T-helper 1 cell treated with Interleukin-12 subunit alpha and Interleukin-12 subunit beta and Interleukin-4 antibody, amounts not matched to agents 30 μg/mL and 1 μg/mL, for 36 hours (primary cell): ENCODE results near the gene EIF5A2.
"Not testable (repeated sequence)": the region's sequence is repeated elsewhere in the genome, so short reads cannot be mapped to it uniquely, and the experiment has no call there.

Experiments
- H3K27ac Mint-ChIP-seq: one replicate; pipeline ENCODE4 v1.8.0; 2021; ENCODE audit warnings: mild to moderate bottlenecking, mixed read lengths
- H3K27me3 Mint-ChIP-seq: one replicate; pipeline ENCODE4 v1.8.0; 2021; ENCODE audit warnings: low read depth, mixed read lengths
- H3K36me3 Mint-ChIP-seq: one replicate; pipeline ENCODE4 v1.8.0; 2021; ENCODE audit warnings: low read depth, mixed read lengths
- H3K4me1 Mint-ChIP-seq: one replicate; pipeline ENCODE4 v1.8.0; 2021; ENCODE audit warnings: low read depth, mixed read lengths
- H3K4me3 Mint-ChIP-seq: one replicate; pipeline ENCODE4 v1.8.0; 2021; ENCODE audit warnings: mild to moderate bottlenecking, moderate library complexity, mixed read lengths
- H3K9me3 Mint-ChIP-seq: one replicate; pipeline ENCODE4 v1.8.0; 2021; ENCODE audit warnings: mixed read lengths

The EIF5A2 gene

GRCh38 chr3:170908235-170909116 lies at the start of gene EIF5A2:
EIF5A2 (minus strand) TSS chr3:170908637; CDS start chr3:170907806, 831 bp downstream.
- Mint-ChIP-seq H3K36me3 (peaks cover 5% of the 10 kb centered on the region), H3K27ac (peak within 1 kb of the TSS; percentile 94), H3K9me3 (peaks cover 6% of the 10 kb centered on the region), H3K4me1 (peaks cover 18% of the 10 kb centered on the region), H3K27me3 (peaks cover 10% of the 10 kb centered on the region), H3K4me3 (peak within 1 kb of the TSS; percentile 98)

- H3K9me3 Mint-ChIP-seq: no peaks in the 10 kb centered on the region
- H3K27ac Mint-ChIP-seq: no peak overlapping the region
- no peak overlapping the region for H3K4me3 Mint-ChIP-seq
- H3K27me3 Mint-ChIP-seq: peaks cover 30% of the 10 kb centered on the region
- H3K36me3 Mint-ChIP-seq: no peaks in the 10 kb centered on the region
- H3K4me1 Mint-ChIP-seq: no peaks in the 10 kb centered on the region
These were observed 48.2 kb upstream of the EIF5A2 start for GRCh38 chr3:170956647-170957046.

- peaks cover 26% of the 10 kb centered on the region for H3K27me3 Mint-ChIP-seq
- no peak overlapping the region for H3K27ac Mint-ChIP-seq
- no peaks in the 10 kb centered on the region for H3K4me1 Mint-ChIP-seq
- H3K4me3 Mint-ChIP-seq: no peak overlapping the region
- H3K9me3 Mint-ChIP-seq: no peaks in the 10 kb centered on the region
- H3K36me3 Mint-ChIP-seq: no peaks in the 10 kb centered on the region
These were observed 45.3 kb upstream of the EIF5A2 start for GRCh38 chr3:170953736-170954135.

GRCh38 chr3:170953229-170953628 lies 44.8 kb upstream of the EIF5A2 start:
- Mint-ChIP-seq H3K4me1 (no peaks in the 10 kb centered on the region), H3K27ac (no peak overlapping the region), H3K27me3 (peaks cover 26% of the 10 kb centered on the region), H3K36me3 (no peaks in the 10 kb centered on the region), H3K9me3 (no peaks in the 10 kb centered on the region), H3K4me3 (no peak overlapping the region)

GRCh38 chr3:170949211-170949610 lies 40.8 kb upstream of the EIF5A2 start:
- no peaks in the 10 kb centered on the region for H3K4me1 Mint-ChIP-seq
- no peak overlapping the region for H3K27ac Mint-ChIP-seq
- peaks cover 6% of the 10 kb centered on the region for H3K27me3 Mint-ChIP-seq
- H3K9me3 Mint-ChIP-seq: no peaks in the 10 kb centered on the region
- H3K36me3 Mint-ChIP-seq: no peaks in the 10 kb centered on the region
- H3K4me3 Mint-ChIP-seq: no peak overlapping the region

GRCh38 chr3:170947018-170947769 lies 38.8 kb upstream of the EIF5A2 start:
- Mint-ChIP-seq H3K27ac (no peak overlapping the region), H3K4me1 (no peaks in the 10 kb centered on the region)

GRCh38 chr3:170942011-170942410 lies 33.6 kb upstream of the EIF5A2 start:
- H3K27ac Mint-ChIP-seq: no peak overlapping the region
- no peaks in the 10 kb centered on the region for H3K4me1 Mint-ChIP-seq
- peaks cover 10% of the 10 kb centered on the region for H3K27me3 Mint-ChIP-seq
- H3K4me3 Mint-ChIP-seq: no peak overlapping the region
- no peaks in the 10 kb centered on the region for H3K36me3 Mint-ChIP-seq
- peaks cover 18% of the 10 kb centered on the region for H3K9me3 Mint-ChIP-seq

More at GRCh38 chr3:170947018-170947769, 38.8 kb upstream of the EIF5A2 start:
- Mint-ChIP-seq H3K4me3 (no peak overlapping the region), H3K9me3 (no peaks in the 10 kb centered on the region), H3K27me3 (peaks cover 6% of the 10 kb centered on the region), H3K36me3 (no peaks in the 10 kb centered on the region)

GRCh38 chr3:170941551-170941950 lies 33.1 kb upstream of the EIF5A2 start:
- Mint-ChIP-seq H3K4me1 (no peaks in the 10 kb centered on the region), H3K36me3 (no peaks in the 10 kb centered on the region), H3K27ac (no peak overlapping the region)

GRCh38 chr3:170933039-170933438 lies 24.6 kb upstream of the EIF5A2 start:
- not testable (repeated sequence) for H3K27ac Mint-ChIP-seq, H3K36me3 Mint-ChIP-seq, H3K4me1 Mint-ChIP-seq, H3K4me3 Mint-ChIP-seq, H3K9me3 Mint-ChIP-seq
- peaks cover 16% of the 10 kb centered on the region for H3K27me3 Mint-ChIP-seq

More at GRCh38 chr3:170941551-170941950, 33.1 kb upstream of the EIF5A2 start:
- H3K27me3 Mint-ChIP-seq: peaks cover 10% of the 10 kb centered on the region
- H3K4me3 Mint-ChIP-seq: no peak overlapping the region
- H3K9me3 Mint-ChIP-seq: peaks cover 18% of the 10 kb centered on the region

- peaks cover 30% of the 10 kb centered on the region for H3K9me3 Mint-ChIP-seq
- not testable (repeated sequence) for H3K36me3 Mint-ChIP-seq, H3K27me3 Mint-ChIP-seq, H3K27ac Mint-ChIP-seq, H3K4me3 Mint-ChIP-seq, H3K4me1 Mint-ChIP-seq
These were observed 15.1 kb upstream of the EIF5A2 start for GRCh38 chr3:170923553-170923952.

- Mint-ChIP-seq H3K4me3 (no peak overlapping the region), H3K27ac (no peak overlapping the region), H3K4me1 (no peaks in the 10 kb centered on the region), H3K36me3 (peaks cover 2% of the 10 kb centered on the region), H3K27me3 (peaks cover 13% of the 10 kb centered on the region), H3K9me3 (peaks cover 33% of the 10 kb centered on the region)
These were observed 10.3 kb upstream of the EIF5A2 start for GRCh38 chr3:170918715-170919114.

GRCh38 chr3:170914690-170915089 lies 6.3 kb upstream of the EIF5A2 start:
- Mint-ChIP-seq H3K4me3 (no peak overlapping the region), H3K27ac (no peak overlapping the region), H3K4me1 (no peaks in the 10 kb centered on the region), H3K36me3 (peaks cover 2% of the 10 kb centered on the region), H3K27me3 (peaks cover 24% of the 10 kb centered on the region), H3K9me3 (peaks cover 11% of the 10 kb centered on the region)

- Mint-ChIP-seq H3K27me3 (peaks cover 24% of the 10 kb centered on the region), H3K9me3 (peaks cover 12% of the 10 kb centered on the region), H3K27ac (no peak overlapping the region), H3K36me3 (peaks cover 2% of the 10 kb centered on the region), H3K4me1 (no peaks in the 10 kb centered on the region), H3K4me3 (no peak overlapping the region)
These were observed 5.8 kb upstream of the EIF5A2 start for GRCh38 chr3:170914212-170914611.

GRCh38 chr3:170911051-170911450 lies 2.6 kb upstream of the EIF5A2 start:
- peaks cover 24% of the 10 kb centered on the region for H3K27me3 Mint-ChIP-seq
- H3K4me1 Mint-ChIP-seq: peaks cover 13% of the 10 kb centered on the region
- H3K36me3 Mint-ChIP-seq: no peaks in the 10 kb centered on the region
- no peak overlapping the region for H3K4me3 Mint-ChIP-seq
- H3K9me3 Mint-ChIP-seq: peaks cover 6% of the 10 kb centered on the region
- no peak overlapping the region for H3K27ac Mint-ChIP-seq

- H3K27ac Mint-ChIP-seq: no peak overlapping the region
- no peak overlapping the region for H3K4me3 Mint-ChIP-seq
- peaks cover 17% of the 10 kb centered on the region for H3K4me1 Mint-ChIP-seq
- H3K9me3 Mint-ChIP-seq: peaks cover 6% of the 10 kb centered on the region
- peaks cover 24% of the 10 kb centered on the region for H3K27me3 Mint-ChIP-seq
- peaks cover 4% of the 10 kb centered on the region for H3K36me3 Mint-ChIP-seq
These were observed 2.1 kb upstream of the EIF5A2 start for GRCh38 chr3:170910542-170910941.
